AG04449 (cell line): ENCODE measurements around the gene P2RY4.
"Not testable (repeated sequence)": the region's sequence is repeated elsewhere in the genome, so short reads cannot be mapped to it uniquely, and the experiment has no call there.

ENCODE experiments used
- CTCF ChIA-PET: fragments of 350-600 bp; formaldehyde crosslinking; extraction: SDS; loops from one replicate; lab custom pipeline; 2021; ENCODE audit warnings: antibody characterized with exemption; lab: Yijun Ruan, JAX
- POLR2A ChIA-PET: fragments of 400-600, 350-600 bp; formaldehyde crosslinking; extraction: SDS; loops from one replicate; lab custom pipeline; 2020; ENCODE audit warnings: antibody characterized with exemption, inconsistent platforms; lab: Yijun Ruan, JAX
- DNase-seq: peaks from one replicate; pipeline ENCODE4 v3.0.0-alpha.2; 2010; ENCODE audit warnings: low read depth, low spot score
- H3K4me3 ChIP-seq: 2 replicates; pipeline ENCODE4 v1.5.1; 2011; ENCODE audit warnings: low read depth, mild to moderate bottlenecking, control low read depth, low read length
- TF ChIP-seq, protein P1 (sequence below): IDR thresholded peaks from one replicate; pipeline ENCODE4 v1.5.1; 2011; ENCODE audit warnings: mild to moderate bottlenecking, moderate library complexity, low read length, control low read depth, inconsistent platforms; ENCODE audit not compliant: insufficient read depth; ENCODE audit errors: missing control alignments

The P2RY4 gene

DNA sequence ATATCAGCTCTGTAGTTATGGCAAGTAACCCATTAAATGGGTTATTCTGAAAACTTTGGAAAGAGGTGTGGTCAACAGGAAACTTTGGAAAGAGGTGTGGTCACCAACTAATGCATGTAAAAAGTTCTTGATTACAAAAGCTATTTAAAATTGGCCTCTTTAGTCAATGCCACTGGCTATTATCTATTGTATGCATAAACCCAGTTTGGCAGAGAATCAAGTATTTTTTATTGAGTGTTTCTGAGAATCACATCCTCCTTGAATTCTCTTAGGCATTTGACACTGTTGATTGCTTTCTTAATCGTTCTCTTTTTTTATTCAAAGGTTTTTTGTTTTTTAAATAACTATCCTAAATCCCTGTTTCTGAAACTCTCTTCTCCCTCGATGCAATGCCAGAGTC, 7.5 kb downstream of the P2RY4 start:
- DNase-seq = no peak
- POLR2A ChIA-PET = no interaction called here
- CTCF ChIA-PET = no interaction called here
- TF ChIP-seq, protein P1, sequence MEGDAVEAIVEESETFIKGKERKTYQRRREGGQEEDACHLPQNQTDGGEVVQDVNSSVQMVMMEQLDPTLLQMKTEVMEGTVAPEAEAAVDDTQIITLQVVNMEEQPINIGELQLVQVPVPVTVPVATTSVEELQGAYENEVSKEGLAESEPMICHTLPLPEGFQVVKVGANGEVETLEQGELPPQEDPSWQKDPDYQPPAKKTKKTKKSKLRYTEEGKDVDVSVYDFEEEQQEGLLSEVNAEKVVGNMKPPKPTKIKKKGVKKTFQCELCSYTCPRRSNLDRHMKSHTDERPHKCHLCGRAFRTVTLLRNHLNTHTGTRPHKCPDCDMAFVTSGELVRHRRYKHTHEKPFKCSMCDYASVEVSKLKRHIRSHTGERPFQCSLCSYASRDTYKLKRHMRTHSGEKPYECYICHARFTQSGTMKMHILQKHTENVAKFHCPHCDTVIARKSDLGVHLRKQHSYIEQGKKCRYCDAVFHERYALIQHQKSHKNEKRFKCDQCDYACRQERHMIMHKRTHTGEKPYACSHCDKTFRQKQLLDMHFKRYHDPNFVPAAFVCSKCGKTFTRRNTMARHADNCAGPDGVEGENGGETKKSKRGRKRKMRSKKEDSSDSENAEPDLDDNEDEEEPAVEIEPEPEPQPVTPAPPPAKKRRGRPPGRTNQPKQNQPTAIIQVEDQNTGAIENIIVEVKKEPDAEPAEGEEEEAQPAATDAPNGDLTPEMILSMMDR = no peak
- H3K4me3 ChIP-seq = no peak overlapping the region

DNA sequence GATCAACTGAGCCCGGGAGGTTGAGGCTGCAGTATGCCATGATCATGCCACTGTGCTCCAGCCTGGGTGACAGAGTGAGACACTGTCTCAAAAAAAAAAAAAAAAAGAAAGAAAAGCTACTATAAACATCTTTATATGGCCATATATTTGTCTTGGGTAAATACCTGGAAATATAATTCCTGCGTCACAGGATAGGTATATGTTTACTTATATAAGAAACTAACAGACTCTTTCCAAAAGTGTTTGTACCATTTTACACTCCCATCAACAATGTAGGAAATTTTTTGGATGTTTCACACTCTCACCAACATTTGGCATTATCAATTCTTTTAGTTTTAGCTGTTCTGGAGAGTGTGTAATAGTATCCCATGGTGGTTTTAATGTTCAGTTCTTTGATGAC, 12.8 kb downstream of the P2RY4 start:
- TF ChIP-seq, protein P1 = no peak
- ChIA-PET CTCF (no interaction called here), POLR2A (no interaction called here)
- H3K4me3 ChIP-seq = no peak overlapping the region
- no peak for DNase-seq

DNA sequence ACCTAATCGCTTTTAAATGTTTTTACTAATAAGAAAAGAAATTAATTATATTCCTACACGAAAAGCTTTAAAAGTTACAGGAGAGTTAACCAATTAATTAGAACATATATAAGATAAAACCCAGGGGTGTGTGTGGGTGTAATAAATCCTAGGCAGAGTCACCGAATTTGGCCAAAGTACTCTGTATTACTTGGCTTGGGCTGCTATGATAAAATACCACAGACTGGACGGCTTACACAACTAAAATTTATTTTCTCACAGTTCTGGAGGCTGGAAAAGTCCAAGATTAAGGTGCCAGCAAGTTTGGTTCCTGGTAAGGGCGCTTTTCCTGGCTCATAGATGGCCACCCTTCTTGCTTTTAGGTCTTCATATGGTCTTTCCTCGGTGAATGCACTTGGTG, 15.1 kb downstream of the P2RY4 start:
- CTCF ChIA-PET = no interaction called here
- POLR2A ChIA-PET = no interaction called here
- TF ChIP-seq, protein P1 = no peak
- no peak for DNase-seq
- no peak overlapping the region for H3K4me3 ChIP-seq

DNA sequence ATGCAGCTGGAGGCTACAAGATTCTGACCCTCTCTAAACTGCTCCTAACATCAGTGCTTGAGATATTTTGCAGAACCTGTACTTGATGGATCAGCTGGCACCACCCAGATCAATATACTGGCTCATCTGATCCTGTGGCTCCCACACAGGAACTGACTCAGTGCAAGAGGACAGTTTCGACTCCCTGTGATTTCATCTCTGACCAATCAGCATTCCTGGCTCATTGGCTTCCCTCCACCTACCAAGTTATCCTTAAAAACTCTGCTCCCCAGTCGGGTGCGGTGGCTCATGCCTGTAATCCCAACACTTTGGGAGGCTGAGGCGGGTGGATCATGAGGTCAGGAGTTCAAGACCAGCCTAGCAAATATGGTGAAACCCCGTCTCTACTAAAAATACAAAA, 16.4 kb downstream of the P2RY4 start:
- CTCF ChIA-PET, H3K4me3 ChIP-seq, DNase-seq, POLR2A ChIA-PET: not testable (repeated sequence)

DNA sequence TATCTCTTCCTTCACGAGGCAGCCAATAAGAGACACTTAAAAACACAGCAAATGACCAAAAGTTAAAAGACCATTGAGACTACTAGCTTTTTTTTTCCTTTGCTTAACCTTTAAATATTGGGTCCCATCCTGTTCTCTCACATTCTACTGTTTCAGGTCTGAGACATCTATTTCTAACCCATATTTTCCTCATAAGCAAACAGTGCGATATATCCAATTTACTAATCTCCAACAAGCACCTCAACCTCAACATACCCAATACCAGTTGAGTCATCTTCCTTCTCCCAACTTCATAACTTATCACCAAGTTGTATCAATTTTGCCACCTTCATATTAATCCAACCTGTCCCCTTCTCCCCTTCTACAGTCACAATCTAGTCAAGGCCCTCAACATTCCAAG, 18.5 kb downstream of the P2RY4 start:
- TF ChIP-seq, protein P1 = no peak
- ChIA-PET POLR2A (no interaction called here), CTCF (no interaction called here)

DNA sequence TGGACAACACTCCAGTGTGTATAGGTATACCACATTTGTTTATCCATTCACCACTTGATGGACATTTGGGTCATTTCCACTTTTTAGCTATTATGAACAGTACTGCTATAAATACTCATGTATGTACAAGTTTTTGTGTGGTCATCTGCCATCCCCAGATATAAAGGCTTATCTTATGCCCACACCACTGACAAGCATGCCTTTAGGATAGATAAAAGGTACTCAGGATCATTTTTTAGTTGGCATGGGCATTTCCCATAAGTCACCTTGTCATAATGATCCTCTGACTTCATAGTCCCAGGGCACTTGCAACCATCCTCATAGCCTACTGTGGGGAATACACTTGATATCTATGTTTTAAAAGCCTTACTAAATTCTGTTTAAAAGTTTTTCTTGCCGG, 19.3 kb downstream of the P2RY4 start:
- TF ChIP-seq, protein P1 = no peak
- no peak for DNase-seq
- POLR2A ChIA-PET = no interaction called here
- H3K4me3 ChIP-seq = no peak overlapping the region
- CTCF ChIA-PET = no interaction called here

More for the DNA sequence above, 18.5 kb downstream of the P2RY4 start:
- H3K4me3 ChIP-seq = no peak overlapping the region
- DNase-seq = no peak

DNA sequence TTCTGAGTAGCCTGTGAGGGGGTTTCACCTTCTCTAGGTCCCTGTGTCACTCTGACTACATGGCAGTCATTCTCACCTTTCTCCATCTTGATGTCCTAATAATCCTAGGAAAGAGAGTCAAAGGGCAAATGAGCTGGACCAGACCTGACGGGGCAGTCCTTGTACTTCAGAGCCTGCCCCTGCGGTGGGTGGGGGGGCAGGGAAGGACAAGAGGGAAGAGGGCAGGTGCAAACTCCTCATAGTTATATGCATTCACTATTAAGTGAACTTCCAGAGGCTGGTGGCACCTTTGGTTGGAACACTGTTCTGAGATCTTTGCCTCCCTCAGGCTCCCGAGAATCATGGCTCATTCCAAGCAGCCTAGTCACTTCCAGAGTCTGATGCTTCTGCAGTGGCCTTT, 25.6 kb downstream of the P2RY4 start, which contains the start of gene AWAT1:
Gene AWAT1, plus strand, starts transcription at position 301 of the 400 bp plus-strand sequence. Its CDS starts 41 bp downstream, at position 342.
- CTCF ChIA-PET = no interaction called here
- DNase-seq = no peak
- TF ChIP-seq, protein P1 = no peak

More for the DNA sequence above, 25.6 kb downstream of the P2RY4 start, which contains the start of gene AWAT1:
- H3K4me3 ChIP-seq = no peak within 1 kb of the TSS
- POLR2A ChIA-PET = no interaction called here
